A673 (cell line): ENCODE data around the gene MFSD2B. TPM values are rescaled to one million over a fixed set of nuclear protein-coding genes. Genes with fewer than 3 reads are reported as not detected.
"Not testable (repeated sequence)": the region's sequence is repeated elsewhere in the genome, so short reads cannot be mapped to it uniquely, and the experiment has no call there.

ENCODE experiments used
- BruUV-seq: library from RNA; stranded (reverse); fragments of 400-500 nt; replicated peaks from 2 replicates; lab custom pipeline; 2021; lab: Mats Ljungman, UMichigan
- CTCF ChIA-PET: fragments of 300-600 bp; sonication (Branson Sonifier 250); formaldehyde crosslinking; loops from one replicate; lab custom pipeline; 2022; ENCODE audit warnings: antibody characterized with exemption; lab: Charles Lee
- POLR2A ChIA-PET: fragments of 300-600 bp; sonication (Branson Sonifier 250); formaldehyde crosslinking; loops from one replicate; lab custom pipeline; 2022; ENCODE audit warnings: antibody characterized with exemption; ENCODE audit not compliant: low non-redundant PET; lab: Charles Lee
- DNase-seq: peaks from one replicate; pipeline ENCODE4 v3.0.0-alpha.2; 2015; ENCODE audit warnings: low spot score
- H3K27ac ChIP-seq: fragments of 200-600 bp; sonication (generic); 2 replicates; pipeline ENCODE4 v1.5.1; 2016; ENCODE audit warnings: mixed run types, low read depth, mild to moderate bottlenecking, mixed read lengths, antibody characterized with exemption, low read length; ENCODE audit not compliant: poor library complexity, severe bottlenecking
- H3K27me3 ChIP-seq: fragments of 200-600 bp; sonication (generic); replicated peaks from 2 replicates; pipeline ENCODE4 v1.6.1; 2017; ENCODE audit warnings: mixed run types, low read depth, mild to moderate bottlenecking, mixed read lengths, antibody characterized with exemption, low read length; ENCODE audit not compliant: insufficient read depth, poor library complexity
- H3K36me3 ChIP-seq: fragments of 200-600 bp; sonication (generic); 2 replicates; pipeline ENCODE4 v1.6.1; 2016; ENCODE audit warnings: mixed run types, mild to moderate bottlenecking, mixed read lengths, antibody characterized with exemption, low read length; ENCODE audit not compliant: insufficient read depth, poor library complexity, severe bottlenecking
- H3K4me1 ChIP-seq: fragments of 200-600 bp; sonication (generic); 2 replicates; pipeline ENCODE4 v1.6.1; 2017; ENCODE audit warnings: mixed run types, mild to moderate bottlenecking, mixed read lengths, antibody characterized with exemption, low read length; ENCODE audit not compliant: insufficient read depth, poor library complexity, severe bottlenecking
- H3K4me3 ChIP-seq: fragments of 200-600 bp; sonication (generic); 2 replicates; pipeline ENCODE4 v1.5.1; 2016; ENCODE audit warnings: low read depth, mixed run types, mild to moderate bottlenecking, mixed read lengths, low read length; ENCODE audit not compliant: poor library complexity, severe bottlenecking
- H3K9me3 ChIP-seq: fragments of 200-600 bp; sonication (generic); 2 replicates; pipeline ENCODE4 v1.6.1; 2016; ENCODE audit warnings: mixed run types, low read depth, mild to moderate bottlenecking, mixed read lengths, antibody characterized with exemption, low read length; ENCODE audit not compliant: poor library complexity, severe bottlenecking
- EZH2 ChIP-seq: fragments of 200-600 bp; sonication (generic); IDR thresholded peaks from 2 replicates; pipeline ENCODE4 v1.6.1; 2017; ENCODE audit warnings: borderline replicate concordance, low read depth, mild to moderate bottlenecking, mixed read lengths, antibody characterized with exemption, low read length; ENCODE audit not compliant: poor library complexity, severe bottlenecking
- intact Hi-C: fragments of 100-400 bp; cut with micrococcal nuclease; formaldehyde crosslinking; loops from one replicate; pipeline ENCODE4 v1.10.0; 2022; ENCODE audit not compliant: unreplicated experiment
- total RNA-seq: library from RNA; stranded (reverse); gene quantifications from 2 replicates; pipeline ENCODE4 v1.2.3, GENCODE V29; 2021
- TF ChIP-seq, protein P1 (sequence below): fragments of 300-800, 200-600 bp; sonication (generic); conservative IDR thresholded peaks from 2 replicates; pipeline ENCODE4 v1.5.1; 2017; ENCODE audit warnings: low read depth, mild to moderate bottlenecking, antibody characterized with exemption, low read length, moderate library complexity, mixed read lengths

The MFSD2B gene
- total RNA-seq, 1 experiment from 2014 or later, result not detected

- ChIA-PET CTCF (no interaction called here), POLR2A (no interaction called here)
- Histone ChIP-seq H3K36me3 (no peaks in the 10 kb centered on the region), H3K9me3 (no peaks in the 10 kb centered on the region), H3K4me3 (no peak overlapping the region), H3K27me3 (no peaks in the 10 kb centered on the region), H3K4me1 (no peaks in the 10 kb centered on the region), H3K27ac (no peak overlapping the region)
- DNase-seq, result no peak
- TF ChIP-seq, protein P1, sequence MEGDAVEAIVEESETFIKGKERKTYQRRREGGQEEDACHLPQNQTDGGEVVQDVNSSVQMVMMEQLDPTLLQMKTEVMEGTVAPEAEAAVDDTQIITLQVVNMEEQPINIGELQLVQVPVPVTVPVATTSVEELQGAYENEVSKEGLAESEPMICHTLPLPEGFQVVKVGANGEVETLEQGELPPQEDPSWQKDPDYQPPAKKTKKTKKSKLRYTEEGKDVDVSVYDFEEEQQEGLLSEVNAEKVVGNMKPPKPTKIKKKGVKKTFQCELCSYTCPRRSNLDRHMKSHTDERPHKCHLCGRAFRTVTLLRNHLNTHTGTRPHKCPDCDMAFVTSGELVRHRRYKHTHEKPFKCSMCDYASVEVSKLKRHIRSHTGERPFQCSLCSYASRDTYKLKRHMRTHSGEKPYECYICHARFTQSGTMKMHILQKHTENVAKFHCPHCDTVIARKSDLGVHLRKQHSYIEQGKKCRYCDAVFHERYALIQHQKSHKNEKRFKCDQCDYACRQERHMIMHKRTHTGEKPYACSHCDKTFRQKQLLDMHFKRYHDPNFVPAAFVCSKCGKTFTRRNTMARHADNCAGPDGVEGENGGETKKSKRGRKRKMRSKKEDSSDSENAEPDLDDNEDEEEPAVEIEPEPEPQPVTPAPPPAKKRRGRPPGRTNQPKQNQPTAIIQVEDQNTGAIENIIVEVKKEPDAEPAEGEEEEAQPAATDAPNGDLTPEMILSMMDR, result no peak
- no peak for TF ChIP-seq EZH2
- BruUV-seq, result no TSS peak
- intact Hi-C loops, result no loop called here
Measured at GRCh38 chr2:24012521-24013188, 2.8 kb downstream of the MFSD2B start.

GRCh38 chr2:24014902-24015301, 5.0 kb downstream of the MFSD2B start:
- H3K36me3 ChIP-seq, H3K27ac ChIP-seq, CTCF ChIA-PET, BruUV-seq, POLR2A ChIA-PET, H3K9me3 ChIP-seq, H3K4me3 ChIP-seq, intact Hi-C loops, DNase-seq, H3K4me1 ChIP-seq, H3K27me3 ChIP-seq: not testable (repeated sequence)

- Histone ChIP-seq H3K4me3 (no peak overlapping the region), H3K36me3 (no peaks in the 10 kb centered on the region), H3K27ac (no peak overlapping the region), H3K4me1 (no peaks in the 10 kb centered on the region), H3K9me3 (no peaks in the 10 kb centered on the region), H3K27me3 (no peaks in the 10 kb centered on the region)
- BruUV-seq, result no TSS peak
- ChIA-PET CTCF (no interaction called here), POLR2A (no interaction called here)
- TF ChIP-seq, protein P1, result no peak
- DNase-seq, result no peak
- intact Hi-C loops, result no loop called here
Measured at GRCh38 chr2:24015562-24016375, 5.9 kb downstream of the MFSD2B start.
